Measurements from ENCODE around the gene ING4. TPM values are rescaled to one million over a fixed set of nuclear protein-coding genes. Genes with fewer than 3 reads are reported as not detected.

ING4 gene
- total and polyA plus RNA-seq, 8 donors: 8.7 to 53.6 (median 38.6) TPM

DNA sequence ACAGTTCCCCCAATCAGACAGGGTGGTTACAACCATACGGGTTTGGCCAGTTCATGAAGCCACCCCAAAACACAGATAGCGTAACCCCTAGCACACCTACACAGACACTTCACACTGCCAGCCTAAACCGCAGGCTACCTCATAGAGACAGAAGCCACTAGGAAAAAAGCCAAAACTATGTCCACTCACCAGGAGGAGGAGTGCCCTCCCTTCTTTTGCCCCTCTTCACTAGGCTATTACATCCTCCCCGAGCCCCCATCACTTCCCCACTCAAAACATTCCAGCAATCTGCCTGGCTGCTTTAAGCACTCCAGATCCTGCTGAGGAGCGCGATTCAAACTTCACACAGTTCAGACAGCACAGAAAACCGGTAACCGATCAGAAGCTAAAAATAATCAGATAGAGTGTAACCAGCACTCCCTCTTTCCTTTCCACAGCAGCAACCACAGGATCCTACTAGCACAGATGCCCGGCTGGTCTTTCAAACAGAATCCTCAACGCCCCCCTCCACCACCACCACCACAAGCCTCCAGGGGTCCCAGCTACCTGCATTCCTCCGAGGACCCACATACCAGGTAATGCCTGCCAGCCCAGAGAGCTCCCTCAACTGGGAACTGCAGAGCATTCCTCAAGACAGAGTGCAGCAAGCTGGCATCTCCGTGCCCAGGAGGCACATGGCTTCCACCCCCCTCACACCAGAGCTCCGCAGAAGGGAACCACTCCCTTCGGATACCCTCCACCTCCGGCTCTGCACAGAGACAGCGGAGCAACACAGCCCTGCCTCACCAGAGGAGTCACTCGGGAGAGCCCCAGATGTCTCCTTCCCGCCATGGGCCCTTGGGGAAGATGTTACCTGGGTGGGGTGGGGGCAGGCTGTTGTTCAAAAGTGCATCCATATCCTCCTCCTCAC, 57.2 kb downstream of the ING4 start:
- intact Hi-C loops (cut with DNase I; ENCODE audit: low total_unique reads): no loop called here
- WGBS, 5 donors: 2 to 7% (median 2%) methylated on average over 12 to 18 of the region's 18 CpGs
- no peak for TF ChIP-seq POLR2A (IDR thresholded peaks at IDR 0.05)
- TF ChIP-seq POLR2AphosphoS5 (IDR thresholded peaks at IDR 0.05): no peak
- TF ChIP-seq, protein P1, sequence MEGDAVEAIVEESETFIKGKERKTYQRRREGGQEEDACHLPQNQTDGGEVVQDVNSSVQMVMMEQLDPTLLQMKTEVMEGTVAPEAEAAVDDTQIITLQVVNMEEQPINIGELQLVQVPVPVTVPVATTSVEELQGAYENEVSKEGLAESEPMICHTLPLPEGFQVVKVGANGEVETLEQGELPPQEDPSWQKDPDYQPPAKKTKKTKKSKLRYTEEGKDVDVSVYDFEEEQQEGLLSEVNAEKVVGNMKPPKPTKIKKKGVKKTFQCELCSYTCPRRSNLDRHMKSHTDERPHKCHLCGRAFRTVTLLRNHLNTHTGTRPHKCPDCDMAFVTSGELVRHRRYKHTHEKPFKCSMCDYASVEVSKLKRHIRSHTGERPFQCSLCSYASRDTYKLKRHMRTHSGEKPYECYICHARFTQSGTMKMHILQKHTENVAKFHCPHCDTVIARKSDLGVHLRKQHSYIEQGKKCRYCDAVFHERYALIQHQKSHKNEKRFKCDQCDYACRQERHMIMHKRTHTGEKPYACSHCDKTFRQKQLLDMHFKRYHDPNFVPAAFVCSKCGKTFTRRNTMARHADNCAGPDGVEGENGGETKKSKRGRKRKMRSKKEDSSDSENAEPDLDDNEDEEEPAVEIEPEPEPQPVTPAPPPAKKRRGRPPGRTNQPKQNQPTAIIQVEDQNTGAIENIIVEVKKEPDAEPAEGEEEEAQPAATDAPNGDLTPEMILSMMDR (IDR thresholded peaks at IDR 0.05): no peak
- TF ChIP-seq EP300 (IDR thresholded peaks at IDR 0.05): no peak
- H3K4me1 ChIP-seq: peaks cover 33 to 56% (median 48%) of the 10 kb centered on the region in 4 donors
- DNase-seq: peak in 1 of 2 donors; percentile 50
- H3K36me3 ChIP-seq: peaks cover 19 to 25% (median 20%) of the 10 kb centered on the region in 4 donors
- no peaks in the 10 kb centered on the region for H3K27me3 ChIP-seq
- H3K4me3 ChIP-seq: peak overlapping the region; percentile 81 to 99 (median 96)
- H3K9me3 ChIP-seq: no peaks in the 10 kb centered on the region
- peak overlapping the region; percentile 96 to 99 (median 98) for H3K27ac ChIP-seq

DNA sequence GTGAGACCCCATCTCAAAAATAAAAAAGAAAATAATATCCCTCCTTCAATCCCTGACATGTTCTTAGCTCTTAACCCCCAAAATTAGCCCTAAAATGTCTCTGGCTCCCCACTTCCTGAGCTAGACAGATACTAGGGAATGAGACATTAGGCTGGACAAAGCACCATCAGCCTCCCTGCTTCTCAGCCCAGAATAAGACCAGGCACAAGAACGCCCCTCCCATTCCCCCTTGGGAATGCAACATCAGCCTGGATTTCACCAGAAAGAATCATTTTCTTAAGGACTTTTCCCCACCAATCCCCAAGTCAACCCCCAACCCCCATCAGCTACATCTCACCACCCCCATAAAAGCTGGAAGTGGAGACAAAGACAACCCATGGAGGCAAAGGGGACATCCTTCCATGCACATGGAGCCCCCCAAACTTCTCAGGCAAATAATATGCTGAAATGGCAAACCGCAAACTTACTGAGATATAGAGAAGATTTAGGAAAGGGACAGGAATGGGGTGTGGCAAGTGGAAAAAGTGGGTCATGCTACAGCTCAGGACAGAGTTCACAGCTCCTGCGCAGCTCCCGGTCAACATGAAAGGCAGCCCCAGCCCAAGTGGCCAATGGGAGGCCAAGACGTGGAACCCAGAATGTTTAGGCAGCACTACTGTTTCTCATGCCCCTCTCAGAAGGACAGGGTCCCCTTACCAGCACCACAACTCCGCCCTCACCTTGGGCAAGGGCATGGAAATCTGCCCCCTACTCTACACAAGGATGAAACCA, 58.5 kb downstream of the ING4 start:
- peak in 1 of 2 donors; percentile 48 for DNase-seq
- Histone ChIP-seq H3K9me3 (no peaks in the 10 kb centered on the region), H3K27me3 (no peaks in the 10 kb centered on the region), H3K36me3 (peaks cover 32 to 38% (median 32%) of the 10 kb centered on the region in 4 donors), H3K4me3 (peak overlapping the region; percentile 81 to 99 (median 96)), H3K27ac (peak overlapping the region; percentile 11 to 99 (median 98)), H3K4me1 (peaks cover 33 to 65% (median 51%) of the 10 kb centered on the region in 4 donors)
- intact Hi-C loops (cut with DNase I; ENCODE audit: low total_unique reads): no loop called here
- whole genome bisulfite sequencing, 5 donors: 30 to 47% (median 37%) methylated on average over 6 of the region's 6 CpGs
- TF ChIP-seq POLR2A (IDR thresholded peaks at IDR 0.05) (no peak), EP300 (IDR thresholded peaks at IDR 0.05) (no peak), POLR2AphosphoS5 (IDR thresholded peaks at IDR 0.05) (no peak)
- TF ChIP-seq, protein P1 (IDR thresholded peaks at IDR 0.05): no peak

DNA sequence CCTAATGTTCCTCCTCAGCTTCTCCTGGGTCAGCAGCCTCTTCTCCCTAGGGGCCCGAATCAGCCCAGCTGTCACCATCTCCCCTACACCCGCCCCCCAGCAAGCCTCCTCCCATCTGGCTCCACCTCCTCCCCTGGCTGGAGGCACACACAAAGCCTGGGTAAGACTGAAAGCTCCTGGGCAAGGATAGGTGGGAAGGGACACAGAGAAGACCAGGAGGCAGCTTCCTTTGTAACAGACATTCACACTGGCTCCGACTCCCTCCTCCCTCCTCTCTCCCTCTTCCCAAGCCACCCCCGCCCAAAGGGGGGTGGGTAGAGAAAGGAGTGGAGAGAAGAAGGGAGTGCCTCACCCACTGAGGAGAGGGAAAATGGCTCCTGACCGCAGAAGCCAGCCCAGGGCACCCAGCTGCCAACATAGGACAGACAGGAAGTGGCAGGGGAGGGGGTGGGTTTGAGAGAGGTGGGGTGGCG, 59.8 kb downstream of the ING4 start:
- peak overlapping the region; percentile 5 to 94 (median 16) for H3K4me3 ChIP-seq
- H3K27ac ChIP-seq: peak overlapping the region in 4 of 5 donors; percentile 51 to 98 (median 98)
- H3K27me3 ChIP-seq: no peaks in the 10 kb centered on the region
- peaks cover 45 to 51% (median 45%) of the 10 kb centered on the region in 4 donors for H3K36me3 ChIP-seq
- DNase-seq: peak in 1 of 2 donors; percentile 58
- intact Hi-C loops (cut with DNase I; ENCODE audit: low total_unique reads): no loop called here
- peaks cover 37 to 63% (median 51%) of the 10 kb centered on the region in 4 donors for H3K4me1 ChIP-seq
- no peaks in the 10 kb centered on the region for H3K9me3 ChIP-seq
- TF ChIP-seq EP300 (IDR thresholded peaks at IDR 0.05) (no peak), POLR2AphosphoS5 (IDR thresholded peaks at IDR 0.05) (no peak), POLR2A (IDR thresholded peaks at IDR 0.05) (no peak)
- TF ChIP-seq, protein P1 (IDR thresholded peaks at IDR 0.05): no peak
- WGBS, 5 donors: 7 to 23% (median 15%) methylated on average over 5 to 6 of the region's 6 CpGs

DNA sequence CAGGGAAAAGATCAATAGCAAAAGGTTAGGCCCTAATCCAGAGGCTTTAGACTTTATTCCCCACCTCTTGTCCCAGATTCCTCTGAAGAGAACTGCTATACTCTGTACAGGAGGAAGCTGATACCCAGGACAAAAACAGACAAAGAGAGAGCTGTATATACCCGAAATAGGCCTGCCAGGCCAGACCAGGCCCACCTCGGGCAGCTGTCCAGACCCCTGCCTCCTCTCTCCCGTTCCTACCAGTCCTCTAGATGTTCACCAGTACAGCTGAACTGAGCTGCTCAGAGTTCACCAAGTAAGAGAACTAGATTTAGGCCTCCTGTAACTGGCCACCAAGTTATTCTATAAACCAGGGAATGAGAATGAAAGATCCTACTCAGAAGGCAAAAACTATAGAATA, 60.4 kb downstream of the ING4 start:
- Histone ChIP-seq H3K27ac (peak overlapping the region in 4 of 5 donors; percentile 51 to 98 (median 98)), H3K4me3 (no peak overlapping the region), H3K27me3 (no peaks in the 10 kb centered on the region), H3K4me1 (peaks cover 36 to 57% (median 46%) of the 10 kb centered on the region in 4 donors), H3K36me3 (peaks cover 51 to 57% (median 51%) of the 10 kb centered on the region in 4 donors), H3K9me3 (no peaks in the 10 kb centered on the region)
- TF ChIP-seq EP300 (IDR thresholded peaks at IDR 0.05): no peak
- TF ChIP-seq, protein P1 (IDR thresholded peaks at IDR 0.05): no peak
- TF ChIP-seq POLR2A (IDR thresholded peaks at IDR 0.05): no peak
- no peak for DNase-seq
- WGBS, 5 donors: 57 to 72% (median 62%) methylated on average over 3 of the region's 3 CpGs
- intact Hi-C loops (cut with DNase I; ENCODE audit: low total_unique reads): no loop called here

Measured in stomach (tissue), 9 donors.